Ectodermal cell (in vitro differentiated cells): ENCODE data around the gene MYH10.

Source experiments
- H3K27ac ChIP-seq: 2 replicates; pipeline ENCODE4 v1.7.0; 2013; ENCODE audit warnings: mild to moderate bottlenecking, low read depth, low read length; ENCODE audit not compliant: insufficient read depth, poor library complexity, severe bottlenecking
- H3K27me3 ChIP-seq: 2 replicates; pipeline ENCODE4 v1.7.0; 2013; ENCODE audit warnings: mild to moderate bottlenecking, low read length; ENCODE audit not compliant: insufficient read depth, control insufficient read depth, poor library complexity, severe bottlenecking
- H3K36me3 ChIP-seq: one replicate; pipeline ENCODE4 v1.7.0; 2013; ENCODE audit warnings: low read length; ENCODE audit not compliant: control insufficient read depth, insufficient read depth
- H3K4me1 ChIP-seq: one replicate; pipeline ENCODE4 v1.7.0; 2013; ENCODE audit warnings: low read length; ENCODE audit not compliant: control insufficient read depth, insufficient read depth
- H3K4me3 ChIP-seq: 2 replicates; pipeline ENCODE4 v1.7.0; 2013; ENCODE audit warnings: low read depth, low read length, control low read depth; ENCODE audit not compliant: insufficient read depth
- H3K9me3 ChIP-seq: 2 replicates; pipeline ENCODE4 v1.7.0; 2013; ENCODE audit warnings: mild to moderate bottlenecking, low read length, moderate library complexity; ENCODE audit not compliant: control insufficient read depth
- WGBS, 2 experiments: methylation state at CpG; one replicate each; pipeline ENCODE4 v1.1.7; 2013; ENCODE audit warnings: missing lambda C conversion rate in 2 of 2; 5-methylcytosine and 5-hydroxymethylcytosine counted together

The MYH10 gene

DNA sequence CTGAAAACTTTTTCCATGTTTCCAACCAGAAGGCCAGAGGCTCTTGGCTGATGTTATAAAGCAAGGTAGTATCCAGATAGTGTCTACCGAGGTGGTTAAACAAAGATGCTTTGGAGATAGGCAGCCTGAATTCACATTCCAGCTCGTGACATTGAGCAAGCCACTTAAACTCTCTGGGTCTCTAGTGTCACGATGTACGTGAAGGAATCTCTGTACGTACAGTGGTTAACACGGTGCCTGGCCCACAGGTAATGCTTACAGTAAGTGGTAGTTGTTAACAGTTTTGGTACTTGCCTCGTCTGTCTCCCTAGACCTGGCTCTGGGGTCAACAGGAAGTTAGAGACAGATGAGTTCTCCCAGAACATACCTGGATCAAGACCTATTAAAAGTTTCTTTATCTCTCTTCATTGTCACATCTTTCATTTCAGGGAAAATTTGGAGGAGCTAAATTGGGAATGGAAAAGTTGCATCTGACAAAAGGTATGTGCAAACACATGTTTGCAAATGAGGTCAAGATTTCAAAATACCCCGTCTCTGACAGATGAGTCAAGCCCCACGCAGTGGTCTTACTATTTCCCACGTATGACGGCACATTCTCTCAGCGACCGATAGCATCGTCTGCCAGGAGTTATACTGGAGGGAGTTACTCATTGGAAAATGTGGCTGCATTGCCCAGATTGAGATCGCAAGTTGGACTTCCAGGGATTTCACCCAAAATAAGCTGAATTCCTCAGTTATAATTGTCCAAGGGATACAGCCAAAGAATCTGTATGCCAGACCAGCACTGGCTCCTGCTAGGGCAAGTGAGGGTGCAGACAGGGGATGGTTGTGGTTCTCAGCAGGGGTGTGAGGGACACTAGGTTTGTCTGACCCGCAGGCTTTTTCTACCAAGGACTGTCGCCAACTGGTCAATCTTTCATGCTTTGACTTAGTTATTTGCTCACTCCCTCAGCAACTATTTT is 18.9 kb upstream of the MYH10 start:
- no peaks in the 10 kb centered on the region for H3K36me3 ChIP-seq
- H3K4me3 ChIP-seq, result no peak overlapping the region
- WGBS, 2 experiments, result 93 to 95% methylated on average over 17 of the region's 17 CpGs
- no peaks in the 10 kb centered on the region for H3K9me3 ChIP-seq
- no peak overlapping the region for H3K27ac ChIP-seq
- no peaks in the 10 kb centered on the region for H3K27me3 ChIP-seq
- H3K4me1 ChIP-seq, result no peaks in the 10 kb centered on the region

DNA sequence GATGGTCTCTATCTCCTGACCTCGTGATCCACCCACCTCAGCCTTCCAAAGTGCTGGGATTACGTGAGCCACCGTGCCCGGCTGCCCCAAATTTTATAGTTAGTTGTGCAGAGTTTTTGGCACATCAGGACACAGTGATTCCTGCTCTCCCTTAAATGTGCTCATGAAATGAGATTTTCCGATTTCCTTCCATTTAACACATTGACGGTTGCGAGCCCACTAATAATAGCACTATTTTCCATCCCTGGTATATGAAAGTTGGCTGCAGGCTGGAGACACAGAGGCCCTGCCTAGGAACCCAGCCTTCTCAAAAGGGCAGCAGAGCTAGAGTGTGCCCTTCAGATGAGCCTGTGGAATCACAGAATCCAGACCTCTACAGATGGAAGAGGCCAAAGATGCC is 17.4 kb upstream of the MYH10 start:
- Histone ChIP-seq H3K36me3 (no peaks in the 10 kb centered on the region), H3K27me3 (no peaks in the 10 kb centered on the region), H3K9me3 (no peaks in the 10 kb centered on the region), H3K4me3 (no peak overlapping the region), H3K27ac (no peak overlapping the region), H3K4me1 (no peaks in the 10 kb centered on the region)
- 90 to 96% methylated on average over 7 of the region's 7 CpGs for WGBS, 2 experiments

- WGBS, 2 experiments, result 92 to 93% methylated on average over 7 of the region's 7 CpGs
- no peaks in the 10 kb centered on the region for H3K27me3 ChIP-seq
- no peak overlapping the region for H3K4me3 ChIP-seq
- H3K9me3 ChIP-seq, result no peaks in the 10 kb centered on the region
- H3K27ac ChIP-seq, result no peak overlapping the region
- no peaks in the 10 kb centered on the region for H3K36me3 ChIP-seq
- no peaks in the 10 kb centered on the region for H3K4me1 ChIP-seq
Observed at GRCh38 chr17:8647202-8647601, 16.7 kb upstream of the MYH10 start.

GRCh38 chr17:8644507-8644902 is 14.0 kb upstream of the MYH10 start:
- no peaks in the 10 kb centered on the region for H3K4me1 ChIP-seq
- H3K36me3 ChIP-seq, result no peaks in the 10 kb centered on the region
- no peak overlapping the region for H3K4me3 ChIP-seq
- WGBS, 2 experiments, result 94 to 96% methylated on average over 3 of the region's 4 CpGs
- no peak overlapping the region for H3K27ac ChIP-seq
- H3K9me3 ChIP-seq, result no peaks in the 10 kb centered on the region
- no peaks in the 10 kb centered on the region for H3K27me3 ChIP-seq

DNA sequence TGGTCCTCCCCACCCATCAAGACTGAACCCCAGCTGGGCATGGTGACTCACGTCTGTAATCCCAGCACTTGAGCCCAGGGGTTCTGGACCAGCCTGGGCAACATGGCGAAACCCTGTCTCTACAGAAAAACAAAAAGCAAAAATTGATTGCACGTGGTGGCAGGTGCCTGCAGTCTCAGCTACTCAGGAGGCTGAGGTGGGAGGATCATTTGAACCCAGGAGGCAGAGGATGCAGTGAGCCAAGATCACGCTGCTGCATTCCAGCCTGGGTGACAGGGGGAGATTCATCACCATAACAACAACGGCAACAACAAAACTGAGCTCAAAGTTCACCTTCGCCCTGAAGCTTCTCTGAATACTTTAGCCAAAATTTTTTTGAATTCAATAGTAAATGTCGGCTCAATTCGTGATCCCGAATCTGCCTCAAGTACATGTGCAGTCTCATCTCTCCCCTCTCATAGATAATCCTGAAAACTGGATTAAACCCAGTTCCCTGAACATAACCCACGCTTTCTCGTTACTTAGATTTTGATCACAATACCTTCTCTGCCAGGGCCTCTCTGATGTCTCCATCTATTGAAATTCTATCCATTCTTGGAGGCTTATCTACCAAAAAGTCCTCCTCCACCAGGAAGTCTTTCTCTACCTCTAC is 13.5 kb upstream of the MYH10 start:
- H3K36me3 ChIP-seq, result no peaks in the 10 kb centered on the region
- no peak overlapping the region for H3K4me3 ChIP-seq
- H3K4me1 ChIP-seq, result no peaks in the 10 kb centered on the region
- no peak overlapping the region for H3K27ac ChIP-seq
- no peaks in the 10 kb centered on the region for H3K27me3 ChIP-seq
- WGBS, 2 experiments, result 80% methylated on average over 11 of the region's 11 CpGs
- H3K9me3 ChIP-seq, result no peaks in the 10 kb centered on the region

DNA sequence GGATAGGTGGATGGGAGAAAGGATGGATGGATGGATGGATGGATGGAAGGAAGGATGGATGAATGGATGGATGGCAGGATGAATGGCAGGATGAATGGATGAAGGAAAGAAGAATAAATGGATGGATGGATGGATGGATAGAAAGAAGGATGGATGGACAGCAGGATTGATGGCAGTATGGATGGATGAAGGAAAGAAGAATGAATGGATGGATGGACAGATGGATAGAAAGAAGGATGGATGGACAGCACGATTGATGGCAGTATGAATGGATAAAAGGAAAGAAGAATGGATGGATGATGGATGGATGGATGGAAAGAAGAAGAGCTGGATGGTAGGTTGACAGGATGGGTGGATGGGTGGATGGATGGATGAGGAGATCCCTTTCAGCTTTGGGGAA is 9.2 kb upstream of the MYH10 start:
- Histone ChIP-seq H3K27me3 (no peaks in the 10 kb centered on the region), H3K27ac (no peak overlapping the region), H3K4me3 (no peak overlapping the region), H3K36me3 (no peaks in the 10 kb centered on the region), H3K4me1 (no peaks in the 10 kb centered on the region), H3K9me3 (no peaks in the 10 kb centered on the region)
- WGBS, 2 experiments, result 83 to 90% methylated on average over 1 of the region's 1 CpG

DNA sequence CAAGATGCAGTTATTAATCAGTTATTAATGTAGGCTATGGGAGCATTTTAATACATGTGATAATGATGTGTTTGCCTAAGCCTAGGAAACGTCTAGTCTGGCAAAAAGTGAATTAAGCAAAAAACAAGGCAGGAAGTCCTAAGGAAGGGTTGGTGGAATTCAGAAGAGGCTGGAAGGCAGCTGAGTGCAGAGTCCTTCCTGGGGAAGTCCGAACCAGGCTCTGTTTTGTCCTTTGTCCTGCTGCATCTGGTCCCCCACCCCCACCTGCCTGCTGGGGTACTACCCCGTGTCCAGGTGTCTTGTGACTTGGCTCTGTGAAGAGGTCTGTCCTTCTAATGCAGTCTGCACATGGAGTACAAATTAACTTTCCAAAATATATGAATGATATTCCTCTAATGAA is 1.5 kb upstream of the MYH10 start:
- Histone ChIP-seq H3K4me1 (peaks cover 20% of the 10 kb centered on the region), H3K27ac (no peak overlapping the region), H3K4me3 (no peak overlapping the region), H3K36me3 (no peaks in the 10 kb centered on the region), H3K9me3 (no peaks in the 10 kb centered on the region), H3K27me3 (no peaks in the 10 kb centered on the region)
- 18 to 31% methylated on average over 2 to 3 of the region's 3 CpGs for WGBS, 2 experiments

DNA sequence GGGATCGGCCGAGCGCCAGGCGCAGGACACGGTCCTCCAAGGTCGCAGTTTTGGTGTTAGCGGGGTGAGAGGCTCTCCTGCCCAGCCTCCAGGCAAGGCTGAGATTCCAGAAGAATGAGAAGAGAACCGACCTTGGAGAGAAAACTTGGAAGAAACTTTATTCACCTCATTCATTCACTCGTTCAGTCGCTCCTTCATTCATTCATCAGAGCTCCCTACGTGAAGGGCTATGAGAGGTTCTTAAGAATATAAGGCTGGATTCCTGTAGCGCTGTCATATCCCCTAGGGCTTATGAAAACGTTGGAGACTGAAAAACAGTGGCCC is 991 bp upstream of the MYH10 start:
- Histone ChIP-seq H3K4me1 (peaks cover 23% of the 10 kb centered on the region), H3K9me3 (no peaks in the 10 kb centered on the region), H3K36me3 (no peaks in the 10 kb centered on the region), H3K27me3 (no peaks in the 10 kb centered on the region), H3K4me3 (peak overlapping the region; percentile 92), H3K27ac (peak overlapping the region; percentile 92)
- 0 to 2% methylated on average over 11 to 13 of the region's 13 CpGs for WGBS, 2 experiments

GRCh38 chr17:8630802-8631553 is 453 bp upstream of the MYH10 start:
- Histone ChIP-seq H3K27ac (peak overlapping the region; percentile 92), H3K4me3 (peak overlapping the region; percentile 92), H3K36me3 (no peaks in the 10 kb centered on the region), H3K9me3 (no peaks in the 10 kb centered on the region), H3K27me3 (no peaks in the 10 kb centered on the region), H3K4me1 (peaks cover 25% of the 10 kb centered on the region)
- WGBS, 2 experiments, result 0% methylated on average over 85 of the region's 85 CpGs
